GM12878 (cell line): ENCODE data around the gene CSH1. TPM values are rescaled to one million over a fixed set of nuclear protein-coding genes. Genes with fewer than 3 reads are reported as not detected.

ENCODE experiments used
- BACH1 ChIP-seq: fragments of 450-650 bp; IDR thresholded peaks from 2 replicates; pipeline ENCODE4 v1.6.1; 2017; ENCODE audit warnings: mild to moderate bottlenecking, borderline replicate concordance
- E4F1 ChIP-seq: fragments of 450-650 bp; IDR thresholded peaks from 2 replicates; pipeline ENCODE4 v1.6.1; 2018; ENCODE audit warnings: borderline replicate concordance, mild to moderate bottlenecking; ENCODE audit not compliant: partially characterized antibody
- HCFC1 ChIP-seq: fragments of 150-350 bp; IDR thresholded peaks from 2 replicates; pipeline ENCODE4 v1.6.1; 2014; ENCODE audit warnings: low read length
- MYC ChIP-seq: IDR thresholded peaks from 2 replicates; pipeline ENCODE4 v1.6.1; 2011; ENCODE audit warnings: mild to moderate bottlenecking, low read length, moderate library complexity, inconsistent platforms; ENCODE audit not compliant: insufficient read depth, insufficient replicate concordance, insufficient read length, severe bottlenecking
- NFYA ChIP-seq: IDR thresholded peaks from 2 replicates; pipeline ENCODE4 v1.6.1; 2011; ENCODE audit warnings: low read depth, mild to moderate bottlenecking, low read length, improper control_type of control experiment, borderline replicate concordance
- NRF1 ChIP-seq: conservative IDR thresholded peaks from 2 replicates; pipeline ENCODE4 v1.6.1; 2011; ENCODE audit warnings: mild to moderate bottlenecking, low read depth, low read length, improper control_type of control experiment
- RELB ChIP-seq: fragments of 450-650 bp; IDR thresholded peaks from 2 replicates; pipeline ENCODE4 v1.6.1; 2017; ENCODE audit warnings: low read depth, mild to moderate bottlenecking, moderate library complexity
- SMAD1 ChIP-seq: fragments of 450-650 bp; IDR thresholded peaks from 2 replicates; pipeline ENCODE4 v1.6.1; 2018; ENCODE audit warnings: mild to moderate bottlenecking, low read depth; ENCODE audit not compliant: partially characterized antibody
- TCF3 ChIP-seq: IDR thresholded peaks from 2 replicates; pipeline ENCODE4 v1.6.1; 2012; ENCODE audit warnings: low read depth, mild to moderate bottlenecking, low read length, borderline replicate concordance; ENCODE audit not compliant: insufficient read depth
- TCF7 ChIP-seq: IDR thresholded peaks from 2 replicates; pipeline ENCODE4 v1.6.1; 2014; ENCODE audit warnings: antibody characterized with exemption, borderline replicate concordance
- polyA plus RNA-seq, 11 experiments: library from polyadenylated mRNA; depleted of rRNA in 4 of 11; unstranded in 6 of 11; stranded (reverse) in 5 of 11; fragments of >200 nt; fragmentation: Nextera tagmentation in 4 of 11; fragmentation: Illumina TruSeq in 1 of 11; extraction: Ambion mirVana in 4 of 11; extraction: Trizol in 1 of 11; gene quantifications; 1 replicate in 1 of 11; 2 replicates in 10 of 11; pipeline versions ENCODE4 v1.2.1 to v1.2.3, GENCODE V29; 2011 to 2016; ENCODE audit warnings: inconsistent platforms in 2 of 11, missing spikeins in 2 of 11, low read depth in 1 of 11
- total RNA-seq, 4 experiments: library from RNA; depleted of rRNA in 3 of 4; stranded (reverse); fragments of >200 nt in 3 of 4; fragmentation: Illumina TruSeq in 1 of 4; extraction: Trizol in 1 of 4; gene quantifications; 2 replicates each; pipeline versions ENCODE4 v1.2.1 to v1.2.3, GENCODE V29; 2013 to 2021
- TF ChIP-seq, protein P1 (sequence below): fragments of 450-650 bp; IDR thresholded peaks from 2 replicates; pipeline ENCODE4 v1.6.1; 2017; ENCODE audit warnings: antibody characterized with exemption, mild to moderate bottlenecking, moderate library complexity
- TF ChIP-seq, protein P2 (sequence below): fragments of 450-650 bp; IDR thresholded peaks from 2 replicates; pipeline ENCODE4 v1.6.1; 2016; ENCODE audit warnings: mild to moderate bottlenecking
- TF ChIP-seq, protein P3 (sequence below): fragments of 450-650 bp; formaldehyde crosslinking; IDR thresholded peaks from 2 replicates; pipeline ENCODE4 v1.5.0; 2022; ENCODE audit warnings: mild to moderate bottlenecking, missing genetic modification characterization
- TF ChIP-seq, protein P4 (sequence below): fragments of 450-650 bp; conservative IDR thresholded peaks from 2 replicates; pipeline ENCODE4 v1.6.1; 2017; ENCODE audit warnings: mild to moderate bottlenecking, moderate library complexity

CSH1 gene
- total and polyA plus RNA-seq, 10 of the 15 experiments (the other 5 are each of a cell fraction or from before 2014, with no cell fraction given): not detected

DNA sequence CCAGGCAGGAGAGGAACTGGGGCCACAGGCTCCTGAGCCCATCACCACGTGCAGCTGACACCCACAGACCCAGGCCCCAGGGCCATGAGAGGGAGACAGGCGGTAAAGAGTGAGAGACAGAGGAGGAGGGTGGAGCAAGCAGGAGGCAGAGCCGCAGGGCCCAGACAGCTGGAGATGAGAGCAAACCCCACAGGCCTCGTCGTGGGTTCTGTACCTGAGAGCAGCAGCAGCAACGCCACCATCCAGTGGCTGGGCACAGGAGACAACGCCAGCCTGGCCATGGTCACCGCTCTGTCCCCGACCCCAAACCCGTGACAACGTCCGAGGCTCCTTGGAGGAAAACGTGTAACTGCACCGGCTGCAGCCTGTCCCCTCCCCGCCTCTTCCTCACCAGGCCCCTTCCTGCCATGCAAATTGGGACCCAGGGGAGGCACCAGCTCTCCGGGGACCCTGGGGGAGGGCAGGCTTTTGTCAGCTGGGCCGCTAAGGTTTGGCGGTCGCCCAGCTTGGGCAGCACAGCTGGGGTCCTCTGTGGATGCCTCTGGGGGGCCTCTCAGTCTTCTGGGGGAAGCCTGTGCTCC, 35.7 kb upstream of the CSH1 start, which contains the start of gene CD79B (continued):
- TF ChIP-seq, protein P1, sequence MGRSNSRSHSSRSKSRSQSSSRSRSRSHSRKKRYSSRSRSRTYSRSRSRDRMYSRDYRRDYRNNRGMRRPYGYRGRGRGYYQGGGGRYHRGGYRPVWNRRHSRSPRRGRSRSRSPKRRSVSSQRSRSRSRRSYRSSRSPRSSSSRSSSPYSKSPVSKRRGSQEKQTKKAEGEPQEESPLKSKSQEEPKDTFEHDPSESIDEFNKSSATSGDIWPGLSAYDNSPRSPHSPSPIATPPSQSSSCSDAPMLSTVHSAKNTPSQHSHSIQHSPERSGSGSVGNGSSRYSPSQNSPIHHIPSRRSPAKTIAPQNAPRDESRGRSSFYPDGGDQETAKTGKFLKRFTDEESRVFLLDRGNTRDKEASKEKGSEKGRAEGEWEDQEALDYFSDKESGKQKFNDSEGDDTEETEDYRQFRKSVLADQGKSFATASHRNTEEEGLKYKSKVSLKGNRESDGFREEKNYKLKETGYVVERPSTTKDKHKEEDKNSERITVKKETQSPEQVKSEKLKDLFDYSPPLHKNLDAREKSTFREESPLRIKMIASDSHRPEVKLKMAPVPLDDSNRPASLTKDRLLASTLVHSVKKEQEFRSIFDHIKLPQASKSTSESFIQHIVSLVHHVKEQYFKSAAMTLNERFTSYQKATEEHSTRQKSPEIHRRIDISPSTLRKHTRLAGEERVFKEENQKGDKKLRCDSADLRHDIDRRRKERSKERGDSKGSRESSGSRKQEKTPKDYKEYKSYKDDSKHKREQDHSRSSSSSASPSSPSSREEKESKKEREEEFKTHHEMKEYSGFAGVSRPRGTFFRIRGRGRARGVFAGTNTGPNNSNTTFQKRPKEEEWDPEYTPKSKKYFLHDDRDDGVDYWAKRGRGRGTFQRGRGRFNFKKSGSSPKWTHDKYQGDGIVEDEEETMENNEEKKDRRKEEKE: no peak
- TF ChIP-seq, protein P2, sequence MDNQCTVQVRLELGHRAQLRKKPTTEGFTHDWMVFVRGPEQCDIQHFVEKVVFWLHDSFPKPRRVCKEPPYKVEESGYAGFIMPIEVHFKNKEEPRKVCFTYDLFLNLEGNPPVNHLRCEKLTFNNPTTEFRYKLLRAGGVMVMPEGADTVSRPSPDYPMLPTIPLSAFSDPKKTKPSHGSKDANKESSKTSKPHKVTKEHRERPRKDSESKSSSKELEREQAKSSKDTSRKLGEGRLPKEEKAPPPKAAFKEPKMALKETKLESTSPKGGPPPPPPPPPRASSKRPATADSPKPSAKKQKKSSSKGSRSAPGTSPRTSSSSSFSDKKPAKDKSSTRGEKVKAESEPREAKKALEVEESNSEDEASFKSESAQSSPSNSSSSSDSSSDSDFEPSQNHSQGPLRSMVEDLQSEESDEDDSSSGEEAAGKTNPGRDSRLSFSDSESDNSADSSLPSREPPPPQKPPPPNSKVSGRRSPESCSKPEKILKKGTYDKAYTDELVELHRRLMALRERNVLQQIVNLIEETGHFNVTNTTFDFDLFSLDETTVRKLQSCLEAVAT: no peak
- TF ChIP-seq HCFC1: no peak; the same call in 1 of the 2 replicates
- peak; percentile 52 for TF ChIP-seq MYC
- no peak for TF ChIP-seq TCF7
- TF ChIP-seq NFYA: no peak
- TF ChIP-seq SMAD1: peak; percentile 46
- TF ChIP-seq, protein P3, sequence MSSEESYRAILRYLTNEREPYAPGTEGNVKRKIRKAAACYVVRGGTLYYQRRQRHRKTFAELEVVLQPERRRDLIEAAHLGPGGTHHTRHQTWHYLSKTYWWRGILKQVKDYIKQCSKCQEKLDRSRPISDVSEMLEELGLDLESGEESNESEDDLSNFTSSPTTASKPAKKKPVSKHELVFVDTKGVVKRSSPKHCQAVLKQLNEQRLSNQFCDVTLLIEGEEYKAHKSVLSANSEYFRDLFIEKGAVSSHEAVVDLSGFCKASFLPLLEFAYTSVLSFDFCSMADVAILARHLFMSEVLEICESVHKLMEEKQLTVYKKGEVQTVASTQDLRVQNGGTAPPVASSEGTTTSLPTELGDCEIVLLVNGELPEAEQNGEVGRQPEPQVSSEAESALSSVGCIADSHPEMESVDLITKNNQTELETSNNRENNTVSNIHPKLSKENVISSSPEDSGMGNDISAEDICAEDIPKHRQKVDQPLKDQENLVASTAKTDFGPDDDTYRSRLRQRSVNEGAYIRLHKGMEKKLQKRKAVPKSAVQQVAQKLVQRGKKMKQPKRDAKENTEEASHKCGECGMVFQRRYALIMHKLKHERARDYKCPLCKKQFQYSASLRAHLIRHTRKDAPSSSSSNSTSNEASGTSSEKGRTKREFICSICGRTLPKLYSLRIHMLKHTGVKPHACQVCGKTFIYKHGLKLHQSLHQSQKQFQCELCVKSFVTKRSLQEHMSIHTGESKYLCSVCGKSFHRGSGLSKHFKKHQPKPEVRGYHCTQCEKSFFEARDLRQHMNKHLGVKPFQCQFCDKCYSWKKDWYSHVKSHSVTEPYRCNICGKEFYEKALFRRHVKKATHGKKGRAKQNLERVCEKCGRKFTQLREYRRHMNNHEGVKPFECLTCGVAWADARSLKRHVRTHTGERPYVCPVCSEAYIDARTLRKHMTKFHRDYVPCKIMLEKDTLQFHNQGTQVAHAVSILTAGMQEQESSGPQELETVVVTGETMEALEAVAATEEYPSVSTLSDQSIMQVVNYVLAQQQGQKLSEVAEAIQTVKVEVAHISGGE: no peak
- TF ChIP-seq, protein P4, sequence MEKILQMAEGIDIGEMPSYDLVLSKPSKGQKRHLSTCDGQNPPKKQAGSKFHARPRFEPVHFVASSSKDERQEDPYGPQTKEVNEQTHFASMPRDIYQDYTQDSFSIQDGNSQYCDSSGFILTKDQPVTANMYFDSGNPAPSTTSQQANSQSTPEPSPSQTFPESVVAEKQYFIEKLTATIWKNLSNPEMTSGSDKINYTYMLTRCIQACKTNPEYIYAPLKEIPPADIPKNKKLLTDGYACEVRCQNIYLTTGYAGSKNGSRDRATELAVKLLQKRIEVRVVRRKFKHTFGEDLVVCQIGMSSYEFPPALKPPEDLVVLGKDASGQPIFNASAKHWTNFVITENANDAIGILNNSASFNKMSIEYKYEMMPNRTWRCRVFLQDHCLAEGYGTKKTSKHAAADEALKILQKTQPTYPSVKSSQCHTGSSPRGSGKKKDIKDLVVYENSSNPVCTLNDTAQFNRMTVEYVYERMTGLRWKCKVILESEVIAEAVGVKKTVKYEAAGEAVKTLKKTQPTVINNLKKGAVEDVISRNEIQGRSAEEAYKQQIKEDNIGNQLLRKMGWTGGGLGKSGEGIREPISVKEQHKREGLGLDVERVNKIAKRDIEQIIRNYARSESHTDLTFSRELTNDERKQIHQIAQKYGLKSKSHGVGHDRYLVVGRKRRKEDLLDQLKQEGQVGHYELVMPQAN: peak; percentile 94
- no peak; the same call in none of the 2 replicates for TF ChIP-seq RELB
- TF ChIP-seq TCF3: peak; percentile 75; the same call in 1 of the 2 replicates
- TF ChIP-seq E4F1: no peak
- no peak; the same call in 1 of the 2 replicates for TF ChIP-seq BACH1
- TF ChIP-seq NRF1: no peak
